ENCODE measurements around the gene DLX5.

DLX5 gene

DNA sequence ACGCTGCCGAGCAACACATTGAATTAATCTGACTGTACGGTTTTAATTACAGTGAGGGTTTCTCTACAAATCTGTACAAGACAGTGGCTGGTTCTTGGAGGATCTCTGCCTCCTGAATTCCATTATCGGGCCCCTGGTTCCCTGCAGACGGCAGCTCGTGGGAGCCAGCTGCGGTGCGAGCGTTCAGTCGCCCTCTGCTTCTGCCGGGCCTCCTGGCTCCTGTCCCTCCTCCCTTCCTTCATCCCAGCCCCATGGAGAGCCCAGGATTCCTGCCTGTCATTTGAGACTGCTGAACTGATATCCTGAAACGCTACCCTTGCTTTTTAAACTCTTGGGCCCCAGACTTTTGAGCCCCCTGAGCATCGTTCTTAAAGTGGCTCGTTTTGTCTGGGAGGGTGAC lies 25.9 kb downstream of the DLX5 start:
- no peak overlapping the region for H3K9ac ChIP-seq (ENCODE audit: low read length)
- H3K36me3 ChIP-seq (ENCODE audit: control insufficient read depth, insufficient read depth, low read length) = no peaks in the 10 kb centered on the region
- H3K27me3 ChIP-seq (ENCODE audit: control insufficient read depth, insufficient read depth, low read length) = peaks cover 95% of the 10 kb centered on the region
- no peaks in the 10 kb centered on the region for H3K9me3 ChIP-seq (ENCODE audit: control insufficient read depth, low read length)
- H3K4me1 ChIP-seq (ENCODE audit: control insufficient read depth, insufficient read depth, low read length) = no peaks in the 10 kb centered on the region
- no peak overlapping the region for H3K4me3 ChIP-seq (ENCODE audit: low read length)

DNA sequence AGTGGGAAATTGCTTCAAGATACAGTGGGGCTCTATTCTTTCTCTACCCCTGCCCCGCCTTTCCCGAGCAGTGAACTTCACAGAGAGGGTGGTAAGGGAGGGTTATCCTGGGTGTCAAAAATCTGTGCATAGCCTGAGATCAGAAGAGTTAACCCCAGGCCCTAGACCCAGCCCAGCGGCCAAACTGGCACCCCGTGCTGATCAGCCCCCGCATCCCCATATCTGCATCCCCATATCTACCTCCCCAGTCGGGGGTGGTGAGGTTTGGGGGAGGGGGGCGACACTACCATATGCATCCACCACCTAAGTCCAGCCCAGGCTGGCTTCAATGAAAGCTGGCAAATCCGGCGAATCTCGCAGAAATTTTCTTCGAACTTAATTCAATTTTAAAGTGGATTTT lies 26.3 kb downstream of the DLX5 start:
- Histone ChIP-seq H3K27me3 (ENCODE audit: control insufficient read depth, insufficient read depth, low read length) (peaks cover 95% of the 10 kb centered on the region), H3K9ac (ENCODE audit: low read length) (no peak overlapping the region), H3K4me1 (ENCODE audit: control insufficient read depth, insufficient read depth, low read length) (no peaks in the 10 kb centered on the region), H3K36me3 (ENCODE audit: control insufficient read depth, insufficient read depth, low read length) (no peaks in the 10 kb centered on the region), H3K9me3 (ENCODE audit: control insufficient read depth, low read length) (no peaks in the 10 kb centered on the region), H3K4me3 (ENCODE audit: low read length) (no peak overlapping the region)

DNA sequence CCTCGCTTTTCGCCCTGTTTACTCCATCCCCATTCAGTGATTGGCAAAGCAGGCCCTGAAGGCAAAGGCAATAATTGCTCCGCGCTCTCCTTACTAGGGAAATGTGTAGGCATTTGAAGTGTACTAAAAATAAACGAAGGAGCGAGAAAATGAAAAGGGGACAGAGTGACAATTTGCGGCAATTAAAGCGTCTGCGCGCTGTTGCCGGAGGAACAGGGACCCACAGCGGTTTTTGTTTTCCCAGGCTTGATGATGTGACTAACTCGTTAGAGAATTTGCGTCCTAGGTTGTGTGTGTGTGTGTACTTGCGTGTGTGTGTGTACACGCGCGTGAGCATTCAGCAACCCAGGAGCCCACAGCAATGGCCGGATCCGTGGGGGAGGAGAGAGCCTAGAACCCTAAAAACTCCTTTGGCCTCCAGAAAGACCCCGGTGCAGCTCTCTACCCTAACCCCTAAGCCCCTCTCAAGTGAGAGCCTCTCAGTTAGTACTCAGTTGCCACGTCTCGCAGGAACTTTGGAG lies 27.1 kb downstream of the DLX5 start:
- Histone ChIP-seq H3K27me3 (ENCODE audit: control insufficient read depth, insufficient read depth, low read length) (peaks cover 95% of the 10 kb centered on the region), H3K4me1 (ENCODE audit: control insufficient read depth, insufficient read depth, low read length) (no peaks in the 10 kb centered on the region), H3K9ac (ENCODE audit: low read length) (no peak overlapping the region), H3K4me3 (ENCODE audit: low read length) (no peak overlapping the region), H3K9me3 (ENCODE audit: control insufficient read depth, low read length) (no peaks in the 10 kb centered on the region), H3K36me3 (ENCODE audit: control insufficient read depth, insufficient read depth, low read length) (no peaks in the 10 kb centered on the region)

DNA sequence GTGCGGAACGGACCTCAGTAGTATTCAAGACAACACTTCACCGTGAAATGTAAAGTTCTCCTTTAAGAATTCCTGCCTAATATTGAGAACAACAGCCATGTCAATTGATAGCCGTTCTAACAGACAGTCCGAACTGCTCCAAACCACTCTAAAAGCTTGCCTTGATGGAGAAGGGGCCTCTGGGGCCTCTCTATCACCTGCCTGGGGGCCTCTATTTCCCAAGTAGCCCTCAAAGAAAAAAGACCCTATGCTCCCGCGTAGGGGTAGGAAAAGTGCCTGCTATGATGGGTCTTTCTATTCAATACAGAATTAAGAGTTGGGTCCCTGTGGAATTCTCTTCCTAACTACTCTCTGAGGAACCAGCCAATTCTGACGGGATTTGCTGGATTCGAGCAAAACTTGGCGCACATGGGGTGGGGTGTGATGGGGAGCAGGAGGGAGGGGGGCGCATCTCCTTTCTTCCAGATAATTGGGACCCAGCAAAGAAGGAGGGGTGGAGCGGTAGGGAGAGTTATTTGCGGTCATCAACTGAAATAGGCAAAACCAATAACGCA lies 27.6 kb downstream of the DLX5 start:
- H3K36me3 ChIP-seq (ENCODE audit: control insufficient read depth, insufficient read depth, low read length) = no peaks in the 10 kb centered on the region
- no peak overlapping the region for H3K4me3 ChIP-seq (ENCODE audit: low read length)
- H3K4me1 ChIP-seq (ENCODE audit: control insufficient read depth, insufficient read depth, low read length) = no peaks in the 10 kb centered on the region
- H3K27me3 ChIP-seq (ENCODE audit: control insufficient read depth, insufficient read depth, low read length) = peaks cover 95% of the 10 kb centered on the region
- H3K9me3 ChIP-seq (ENCODE audit: control insufficient read depth, low read length) = no peaks in the 10 kb centered on the region
- no peak overlapping the region for H3K9ac ChIP-seq (ENCODE audit: low read length)

DNA sequence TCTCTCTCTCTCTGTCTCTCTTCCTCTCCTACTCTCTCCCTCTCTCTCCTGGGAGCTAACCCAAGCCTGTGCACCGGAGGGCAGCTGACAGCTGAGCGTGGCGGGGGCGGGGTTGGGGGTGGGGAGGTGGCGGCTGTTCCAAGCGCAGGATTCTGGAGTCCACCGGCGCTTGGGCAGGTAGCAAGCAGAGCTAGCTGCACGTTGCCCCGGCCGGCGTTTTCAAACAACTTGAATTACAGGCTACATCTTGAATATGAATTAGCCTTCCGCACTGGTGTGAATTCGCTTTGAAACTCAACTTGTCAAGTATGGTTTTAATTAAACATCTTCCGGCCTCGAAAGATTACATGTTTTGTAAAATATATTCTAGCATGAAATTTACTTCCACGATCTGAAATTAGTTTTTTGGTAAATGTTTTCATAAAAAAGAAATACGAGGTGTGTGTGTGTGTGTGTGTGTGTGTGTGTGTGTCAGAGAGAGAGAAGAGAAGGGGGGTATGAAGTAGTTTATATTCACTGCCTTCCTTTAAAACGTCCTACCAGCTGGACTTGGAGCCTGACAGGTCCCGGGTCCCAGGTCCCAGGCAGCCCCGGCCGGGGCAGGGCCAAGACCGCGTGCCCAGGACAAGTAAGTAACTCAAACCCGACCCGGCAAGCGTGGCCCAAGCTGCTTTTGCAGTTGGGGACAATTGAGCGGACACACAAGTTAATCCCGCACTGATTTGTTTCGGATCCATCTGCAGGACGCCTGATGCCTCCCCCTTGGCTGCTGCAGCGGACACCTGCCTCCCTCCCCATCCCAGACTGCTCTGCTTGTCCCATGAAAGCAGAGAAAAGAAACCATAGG lies 28.3 kb downstream of the DLX5 start:
- Histone ChIP-seq H3K4me1 (ENCODE audit: control insufficient read depth, insufficient read depth, low read length) (no peaks in the 10 kb centered on the region), H3K36me3 (ENCODE audit: control insufficient read depth, insufficient read depth, low read length) (no peaks in the 10 kb centered on the region), H3K4me3 (ENCODE audit: low read length) (no peak overlapping the region), H3K9me3 (ENCODE audit: control insufficient read depth, low read length) (no peaks in the 10 kb centered on the region), H3K9ac (ENCODE audit: low read length) (no peak overlapping the region), H3K27me3 (ENCODE audit: control insufficient read depth, insufficient read depth, low read length) (peaks cover 94% of the 10 kb centered on the region)

DNA sequence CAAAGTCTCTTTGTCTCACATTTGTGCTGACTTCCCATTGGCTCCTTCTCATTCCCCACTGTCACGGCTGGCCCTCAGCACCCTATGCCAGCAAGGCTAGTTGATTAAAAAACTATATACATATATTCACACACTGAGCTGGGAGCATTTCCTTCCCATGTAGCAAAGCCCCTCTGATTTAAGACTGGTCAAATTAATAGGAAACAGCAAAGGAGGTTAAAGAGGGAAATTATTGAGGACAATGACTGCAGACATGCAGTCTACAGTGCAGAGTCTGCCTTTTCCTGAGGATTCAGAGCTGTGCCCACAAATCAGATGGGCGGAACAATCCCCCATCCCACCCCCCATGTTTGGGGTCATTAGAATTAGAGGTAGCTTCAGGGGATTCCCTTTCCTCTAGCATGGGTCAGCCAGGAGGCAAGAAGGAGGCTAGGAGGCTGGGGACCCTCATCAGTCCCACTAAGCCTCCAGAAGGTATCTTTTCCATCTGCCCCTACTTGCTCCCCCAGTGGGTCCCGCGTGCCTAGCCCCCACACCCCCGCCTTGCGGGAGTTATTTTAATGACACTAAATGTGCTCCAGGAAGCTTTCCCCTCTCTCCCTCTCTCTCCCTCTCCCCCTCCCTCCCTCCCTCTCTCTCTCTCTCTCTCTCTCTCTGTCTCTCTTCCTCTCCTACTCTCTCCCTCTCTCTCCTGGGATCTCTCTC lies 29.1 kb downstream of the DLX5 start:
- H3K4me3 ChIP-seq (ENCODE audit: low read length) = no peak overlapping the region
- peaks cover 88% of the 10 kb centered on the region for H3K27me3 ChIP-seq (ENCODE audit: control insufficient read depth, insufficient read depth, low read length)
- no peaks in the 10 kb centered on the region for H3K4me1 ChIP-seq (ENCODE audit: control insufficient read depth, insufficient read depth, low read length)
- no peak overlapping the region for H3K9ac ChIP-seq (ENCODE audit: low read length)
- no peaks in the 10 kb centered on the region for H3K36me3 ChIP-seq (ENCODE audit: control insufficient read depth, insufficient read depth, low read length)
- H3K9me3 ChIP-seq (ENCODE audit: control insufficient read depth, low read length) = no peaks in the 10 kb centered on the region

DNA sequence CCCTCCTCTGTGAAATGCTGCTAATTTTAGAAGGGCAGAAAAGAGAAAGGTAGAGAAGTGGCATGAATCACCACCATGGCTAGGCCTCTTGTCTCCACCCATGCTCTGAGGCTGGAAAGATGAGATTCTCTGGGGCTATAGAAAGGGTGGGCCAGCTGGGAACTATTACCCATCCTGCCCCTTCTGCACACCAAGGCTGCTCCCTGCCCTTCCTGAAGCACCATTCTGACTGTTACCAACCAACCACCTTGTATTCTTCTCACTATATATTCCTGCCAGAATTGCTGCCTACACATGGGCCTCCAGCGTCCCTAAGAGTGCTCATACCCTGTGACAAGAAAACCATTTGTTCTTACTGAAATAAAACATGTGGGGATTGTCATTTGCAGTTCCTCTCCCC lies 30.7 kb downstream of the DLX5 start:
- Histone ChIP-seq H3K9me3 (ENCODE audit: control insufficient read depth, low read length) (no peaks in the 10 kb centered on the region), H3K27me3 (ENCODE audit: control insufficient read depth, insufficient read depth, low read length) (peaks cover 88% of the 10 kb centered on the region), H3K4me3 (ENCODE audit: low read length) (no peak overlapping the region), H3K36me3 (ENCODE audit: control insufficient read depth, insufficient read depth, low read length) (no peaks in the 10 kb centered on the region), H3K9ac (ENCODE audit: low read length) (no peak overlapping the region), H3K4me1 (ENCODE audit: control insufficient read depth, insufficient read depth, low read length) (no peaks in the 10 kb centered on the region)

DNA sequence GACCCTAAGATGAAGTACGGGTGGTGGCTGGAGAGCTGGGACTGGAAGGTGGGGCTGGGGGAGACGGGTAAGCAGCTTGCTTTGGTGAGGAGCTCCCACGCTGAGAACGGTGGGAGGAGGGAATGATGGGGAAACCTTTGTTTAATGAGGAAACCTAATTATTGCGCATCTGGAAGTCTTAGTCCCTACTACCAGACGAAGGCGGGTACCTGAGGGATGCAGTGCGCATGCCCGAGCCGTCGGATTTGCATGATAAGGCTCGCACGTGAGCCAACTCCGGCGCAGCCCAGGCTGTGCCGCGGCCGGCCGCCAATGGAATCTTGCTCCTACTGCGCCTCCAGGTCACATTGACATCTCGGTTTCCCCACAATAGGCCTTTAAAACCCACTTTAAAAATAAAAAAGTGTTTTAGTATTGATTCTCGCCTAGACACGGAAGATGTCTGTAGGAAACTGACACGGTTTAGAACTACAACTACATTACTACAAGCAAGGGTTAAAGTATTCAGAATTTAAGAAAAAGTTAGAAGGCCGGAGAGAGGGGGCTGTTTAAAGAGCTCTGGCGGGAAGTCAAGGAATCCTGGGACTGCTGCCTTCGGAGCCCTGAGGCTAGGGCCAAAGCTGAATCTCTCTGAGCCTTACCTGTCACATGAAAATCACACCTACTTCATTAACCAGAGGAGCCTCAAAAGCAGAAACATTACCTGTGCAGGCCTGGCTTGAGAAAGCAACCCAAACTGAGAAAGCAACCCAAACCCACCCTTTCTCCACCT lies 31.4 kb downstream of the DLX5 start:
- H3K4me1 ChIP-seq (ENCODE audit: control insufficient read depth, insufficient read depth, low read length) = no peaks in the 10 kb centered on the region
- no peak overlapping the region for H3K9ac ChIP-seq (ENCODE audit: low read length)
- no peaks in the 10 kb centered on the region for H3K9me3 ChIP-seq (ENCODE audit: control insufficient read depth, low read length)
- no peaks in the 10 kb centered on the region for H3K36me3 ChIP-seq (ENCODE audit: control insufficient read depth, insufficient read depth, low read length)
- no peak overlapping the region for H3K4me3 ChIP-seq (ENCODE audit: low read length)
- H3K27me3 ChIP-seq (ENCODE audit: control insufficient read depth, insufficient read depth, low read length) = peaks cover 88% of the 10 kb centered on the region

DNA sequence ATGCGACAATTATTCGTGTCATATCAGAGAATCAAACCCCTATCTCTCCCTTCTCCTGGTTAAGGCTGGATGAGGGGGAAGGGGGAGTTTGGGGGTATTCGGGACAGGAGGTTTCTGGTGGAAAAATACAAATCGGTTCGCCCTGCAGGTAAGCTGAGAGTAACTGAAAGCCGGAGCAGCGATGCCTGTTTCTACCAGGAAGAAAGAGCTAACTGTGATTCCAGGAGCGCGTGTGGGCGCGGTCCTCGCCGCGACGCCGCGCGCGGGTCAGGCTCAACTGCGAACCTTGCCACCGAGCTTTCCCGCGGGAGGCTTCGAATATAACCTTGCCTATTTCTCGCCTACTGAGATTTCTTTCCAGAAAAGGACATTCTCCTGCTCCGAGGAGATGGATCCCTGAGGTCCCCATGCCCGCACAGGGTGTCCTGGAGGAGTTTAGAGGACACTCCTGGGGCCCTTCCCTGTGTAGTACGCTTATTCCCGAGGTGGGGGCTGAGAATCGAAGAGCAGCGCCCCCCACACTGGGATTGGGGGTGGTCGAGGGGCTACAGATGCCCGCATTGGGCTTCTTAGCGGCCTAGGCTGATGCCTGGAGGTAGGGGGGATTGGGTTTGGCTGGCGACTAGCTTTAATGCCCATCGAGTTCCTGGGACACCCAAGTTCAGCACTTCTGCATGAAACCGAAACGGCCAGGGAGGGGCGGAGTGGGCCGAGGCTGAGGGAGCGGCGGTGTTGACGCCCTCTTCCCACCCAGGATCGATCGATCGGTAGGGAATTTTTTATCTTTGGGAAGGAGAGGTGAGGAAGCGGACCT lies 32.2 kb downstream of the DLX5 start:
- no peak overlapping the region for H3K9ac ChIP-seq (ENCODE audit: low read length)
- H3K27me3 ChIP-seq (ENCODE audit: control insufficient read depth, insufficient read depth, low read length) = peaks cover 83% of the 10 kb centered on the region
- H3K36me3 ChIP-seq (ENCODE audit: control insufficient read depth, insufficient read depth, low read length) = no peaks in the 10 kb centered on the region
- no peaks in the 10 kb centered on the region for H3K9me3 ChIP-seq (ENCODE audit: control insufficient read depth, low read length)
- H3K4me3 ChIP-seq (ENCODE audit: low read length) = no peak overlapping the region
- no peaks in the 10 kb centered on the region for H3K4me1 ChIP-seq (ENCODE audit: control insufficient read depth, insufficient read depth, low read length)

DNA sequence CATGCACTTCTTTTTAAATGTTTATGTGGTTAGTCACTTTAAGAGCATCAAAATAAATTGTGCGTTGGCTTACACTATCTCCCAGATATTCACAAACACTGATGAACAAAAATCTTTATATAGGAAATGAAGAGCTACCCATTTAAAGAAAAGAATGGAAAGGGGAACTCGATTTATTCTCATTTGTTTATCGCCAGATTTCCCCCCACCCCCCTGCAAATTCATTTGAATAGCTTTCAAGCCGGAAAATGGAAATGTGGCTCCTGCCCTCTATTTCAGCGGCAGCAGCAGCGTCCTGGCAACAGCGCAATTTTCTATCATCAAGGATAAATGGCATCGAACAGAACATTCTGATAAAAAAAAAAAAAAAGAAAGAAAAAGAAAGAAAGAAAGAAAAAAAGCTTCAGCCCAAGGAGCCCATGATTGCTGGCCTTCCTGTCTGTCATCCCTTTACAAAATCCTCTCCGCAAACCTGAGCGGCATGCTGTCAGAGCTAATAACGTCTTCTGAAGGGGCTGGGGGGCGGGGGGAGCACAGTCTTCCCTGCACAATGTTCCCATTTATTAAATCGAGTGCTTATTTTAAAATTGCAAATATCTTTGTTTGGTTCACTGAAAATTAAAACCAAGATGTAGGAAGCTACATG lies 33.0 kb downstream of the DLX5 start:
- Histone ChIP-seq H3K9ac (ENCODE audit: low read length) (no peak overlapping the region), H3K4me1 (ENCODE audit: control insufficient read depth, insufficient read depth, low read length) (no peaks in the 10 kb centered on the region), H3K27me3 (ENCODE audit: control insufficient read depth, insufficient read depth, low read length) (peaks cover 82% of the 10 kb centered on the region), H3K4me3 (ENCODE audit: low read length) (no peak overlapping the region), H3K36me3 (ENCODE audit: control insufficient read depth, insufficient read depth, low read length) (no peaks in the 10 kb centered on the region), H3K9me3 (ENCODE audit: control insufficient read depth, low read length) (no peaks in the 10 kb centered on the region)

DNA sequence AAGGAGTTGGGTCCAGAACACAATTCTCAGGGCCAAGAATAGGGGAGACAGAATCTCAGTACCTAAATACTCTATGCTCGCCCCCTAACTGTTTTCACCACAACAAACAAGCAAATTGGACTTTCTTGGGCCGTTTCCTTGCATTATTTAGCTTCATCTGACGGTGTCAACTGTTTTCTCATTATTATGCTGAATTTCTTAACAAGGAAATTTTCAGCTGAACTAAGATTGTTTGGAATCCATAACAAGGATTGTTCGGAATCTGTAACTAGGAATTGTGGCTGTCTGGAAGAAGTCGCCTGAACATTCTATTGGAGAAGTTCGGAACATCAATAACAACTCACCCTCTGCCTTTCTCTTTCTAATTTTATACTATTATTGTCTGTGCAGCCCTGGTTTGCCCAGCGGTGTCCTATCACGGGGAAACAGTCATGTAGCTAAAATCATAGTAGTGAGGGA lies 34.7 kb downstream of the DLX5 start:
- no peak overlapping the region for H3K9ac ChIP-seq (ENCODE audit: low read length)
- peaks cover 77% of the 10 kb centered on the region for H3K27me3 ChIP-seq (ENCODE audit: control insufficient read depth, insufficient read depth, low read length)
- H3K4me1 ChIP-seq (ENCODE audit: control insufficient read depth, insufficient read depth, low read length) = no peaks in the 10 kb centered on the region
- no peaks in the 10 kb centered on the region for H3K9me3 ChIP-seq (ENCODE audit: control insufficient read depth, low read length)
- H3K4me3 ChIP-seq (ENCODE audit: low read length) = no peak overlapping the region
- H3K36me3 ChIP-seq (ENCODE audit: control insufficient read depth, insufficient read depth, low read length) = no peaks in the 10 kb centered on the region

Data from mucosa of stomach (tissue), 1 donor.